Karpas-422 (cell line): Measurements from ENCODE around the gene ADGRL1. TPM values are rescaled to one million over a fixed set of nuclear protein-coding genes. Genes with fewer than 3 reads are reported as not detected.
A peak's percentile ranks its signal among the peaks of the same experiment; 100 is the strongest.

Source experiments
- DNase-seq: peaks from one replicate; pipeline ENCODE4 v3.0.0-alpha.2; 2015
- H2AFZ ChIP-seq: fragments of 200-600 bp; sonication (generic); 2 replicates; pipeline ENCODE4 v1.6.1; 2014; ENCODE audit warnings: antibody characterized with exemption, low read length, mixed read lengths
- H3K27ac ChIP-seq: fragments of 200-600 bp; sonication (generic); 2 replicates; pipeline ENCODE4 v1.5.1; 2014; ENCODE audit warnings: mild to moderate bottlenecking, low read length, moderate library complexity
- H3K27me3 ChIP-seq: fragments of 200-600 bp; sonication (generic); 2 replicates; pipeline ENCODE4 v1.6.1; 2014; ENCODE audit warnings: low read length, mixed read lengths
- H3K36me3 ChIP-seq: fragments of 200-600 bp; sonication (generic); 2 replicates; pipeline ENCODE4 v1.6.1; 2014; ENCODE audit warnings: low read length, mixed read lengths; ENCODE audit not compliant: insufficient read depth
- H3K4me1 ChIP-seq: fragments of 200-600 bp; sonication (generic); 2 replicates; pipeline ENCODE4 v1.6.1; 2014; ENCODE audit warnings: mild to moderate bottlenecking, low read length, mixed read lengths
- H3K4me2 ChIP-seq: fragments of 200-600 bp; sonication (generic); 2 replicates; pipeline ENCODE4 v1.6.1; 2014; ENCODE audit warnings: low read length, low read depth, mild to moderate bottlenecking; ENCODE audit not compliant: poor library complexity, severe bottlenecking
- H3K4me3 ChIP-seq: fragments of 200-600 bp; sonication (generic); 2 replicates; pipeline ENCODE4 v1.5.1; 2014; ENCODE audit warnings: mild to moderate bottlenecking, antibody characterized with exemption, low read length, mixed read lengths
- H3K79me2 ChIP-seq: fragments of 200-600 bp; sonication (generic); 2 replicates; pipeline ENCODE4 v1.6.1; 2014; ENCODE audit warnings: mild to moderate bottlenecking, low read length, mixed read lengths
- H3K9ac ChIP-seq: fragments of 200-600 bp; sonication (generic); 2 replicates; pipeline ENCODE4 v1.6.0; 2014; ENCODE audit warnings: low read length
- H3K9me2 ChIP-seq: fragments of 200-600 bp; sonication (generic), shearing (Covaris generic); replicated peaks from 2 replicates; pipeline ENCODE4 v1.6.0; 2014; ENCODE audit warnings: mild to moderate bottlenecking, low read length, moderate library complexity; ENCODE audit not compliant: insufficient read depth
- H3K9me3 ChIP-seq: fragments of 300-700, 200-600 bp; sonication (generic); 2 replicates; pipeline ENCODE4 v1.6.1; 2014; ENCODE audit warnings: low read length, mixed read lengths
- H4K20me1 ChIP-seq: fragments of 200-600 bp; sonication (generic); 2 replicates; pipeline ENCODE4 v1.6.1; 2014; ENCODE audit warnings: mild to moderate bottlenecking, antibody characterized with exemption, low read length, low read depth; ENCODE audit not compliant: insufficient read depth
- total RNA-seq: library from RNA; depleted of rRNA; stranded (reverse); fragments of >200 nt; shearing (Covaris generic); gene quantifications from 2 replicates; pipeline ENCODE4 v1.2.3, GENCODE V29; 2014; ENCODE audit warnings: low replicate concordance

Gene ADGRL1
- total RNA-seq, 1 experiment from 2014 or later: 1.2 TPM

DNA sequence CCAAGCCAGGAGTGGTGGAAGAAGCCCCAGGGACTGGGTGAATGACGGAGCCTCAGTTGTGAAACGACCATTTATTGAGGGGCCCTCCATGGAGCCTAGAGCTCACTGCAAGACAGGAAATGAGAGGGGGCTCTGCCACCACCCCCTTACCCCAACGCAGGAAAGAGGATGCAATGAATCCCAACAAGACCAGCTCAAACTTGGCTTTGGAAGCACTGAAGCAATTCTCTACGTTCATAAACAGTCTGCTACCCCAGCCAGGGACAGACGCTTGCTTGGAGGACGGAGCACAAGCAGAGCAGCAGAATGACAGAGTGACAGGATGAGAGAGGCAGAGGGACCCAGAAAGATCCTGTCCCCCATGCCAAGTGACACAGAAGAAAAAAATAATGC is 89.4 kb downstream of the ADGRL1 start:
- peaks cover 44% of the 10 kb centered on the region for H3K79me2 ChIP-seq
- peaks cover 40% of the 10 kb centered on the region for H3K4me1 ChIP-seq
- H4K20me1 ChIP-seq: 0 out of 2 replicates have a peak, but pooled peaks cover 4% of the 10 kb centered on the region
- H3K27me3 ChIP-seq: no peaks in the 10 kb centered on the region
- no peaks in the 10 kb centered on the region for H3K9me3 ChIP-seq
- peak overlapping the region; percentile 96 for H3K4me2 ChIP-seq
- peak overlapping the region; percentile 96 for H3K4me3 ChIP-seq
- no peak overlapping the region for H3K27ac ChIP-seq
- H3K9ac ChIP-seq: peak overlapping the region; percentile 89
- DNase-seq: peak; percentile 48
- H3K9me2 ChIP-seq: no peaks in the 10 kb centered on the region
- H2AFZ ChIP-seq: no peak overlapping the region
- H3K36me3 ChIP-seq: no peaks in the 10 kb centered on the region; the same call in 1 of the 2 replicates

DNA sequence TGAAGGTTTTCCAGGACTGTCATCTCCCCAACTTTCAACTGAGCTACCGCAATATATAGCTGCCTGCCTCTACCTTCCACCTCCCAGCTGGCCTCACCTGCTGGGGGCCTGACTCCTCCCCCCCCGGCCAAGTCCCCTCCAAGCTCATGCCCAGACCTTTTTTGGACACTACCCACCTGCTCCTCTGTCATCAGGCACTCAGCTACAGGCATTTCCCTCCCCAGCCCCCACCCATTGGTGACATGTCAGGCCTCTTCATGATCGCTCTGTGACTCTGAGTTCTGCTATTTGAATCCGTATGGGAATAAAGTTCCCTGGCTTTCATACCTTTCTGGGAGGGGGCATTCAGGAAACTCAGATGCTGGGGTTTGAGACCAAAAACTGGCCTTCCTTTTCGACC is 90.2 kb downstream of the ADGRL1 start:
- Histone ChIP-seq H3K4me1 (peaks cover 40% of the 10 kb centered on the region), H3K9me2 (no peaks in the 10 kb centered on the region), H3K4me2 (peak overlapping the region; percentile 96), H4K20me1 (0 out of 2 replicates have a peak, but pooled peaks cover 4% of the 10 kb centered on the region), H3K4me3 (peak overlapping the region; percentile 96), H3K79me2 (peaks cover 48% of the 10 kb centered on the region), H3K36me3 (no peaks in the 10 kb centered on the region), H3K9ac (peak overlapping the region; percentile 89), H2AFZ (no peak overlapping the region), H3K27ac (no peak overlapping the region), H3K27me3 (no peaks in the 10 kb centered on the region), H3K9me3 (no peaks in the 10 kb centered on the region)
- DNase-seq: peak; percentile 32

DNA sequence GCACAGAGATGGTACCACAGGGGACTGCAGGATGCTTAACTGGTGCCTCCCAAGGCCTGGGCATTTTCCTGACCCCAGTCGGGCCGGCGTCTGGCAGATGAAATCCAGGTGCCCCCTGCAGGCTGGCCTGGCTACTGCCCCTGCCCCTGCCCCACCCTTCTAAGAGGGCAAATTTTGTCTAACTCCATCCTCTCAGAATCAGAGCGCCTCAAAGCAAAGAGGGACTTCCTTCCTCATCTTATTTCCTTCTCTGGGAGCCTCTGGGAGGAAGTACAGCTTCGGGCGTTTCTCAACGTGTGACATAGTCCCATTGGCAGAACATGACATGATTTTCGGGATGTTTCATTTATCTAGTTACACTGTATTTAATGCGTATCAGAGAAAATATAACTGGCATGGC is 91.1 kb downstream of the ADGRL1 start:
- H3K36me3 ChIP-seq: no peaks in the 10 kb centered on the region

DNA sequence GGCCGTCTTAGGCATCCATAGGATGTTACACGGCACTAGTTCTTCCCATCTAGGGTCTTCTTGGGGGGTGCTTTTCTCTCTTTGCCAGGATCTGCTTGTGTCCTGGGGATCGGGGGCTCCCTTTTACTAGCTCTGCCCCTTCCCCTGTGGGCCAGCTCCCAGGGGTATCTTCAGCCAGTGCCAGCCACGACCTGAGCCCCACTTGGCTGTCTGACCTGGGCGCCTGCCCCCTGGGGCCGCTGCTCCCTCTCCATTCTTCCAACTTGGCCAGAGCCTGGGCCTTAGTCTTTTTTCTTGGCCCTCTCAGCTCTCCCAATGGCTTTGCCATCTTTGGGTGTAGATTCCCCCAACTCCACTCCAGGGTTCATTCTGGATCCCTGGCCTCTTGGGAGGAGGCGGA is 91.5 kb downstream of the ADGRL1 start:
- H3K4me1 ChIP-seq: peaks cover 40% of the 10 kb centered on the region
- no peak overlapping the region for H2AFZ ChIP-seq
- H3K9me2 ChIP-seq: no peaks in the 10 kb centered on the region
- H3K4me2 ChIP-seq: no peak overlapping the region
- H3K79me2 ChIP-seq: peaks cover 55% of the 10 kb centered on the region
- no peaks in the 10 kb centered on the region for H3K36me3 ChIP-seq
- H3K4me3 ChIP-seq: peak overlapping the region; percentile 70; the same call in 1 of the 2 replicates
- no peak for DNase-seq
- no peaks in the 10 kb centered on the region for H3K9me3 ChIP-seq
- no peak overlapping the region for H3K27ac ChIP-seq
- no peaks in the 10 kb centered on the region for H3K27me3 ChIP-seq
- no peak overlapping the region for H3K9ac ChIP-seq
- H4K20me1 ChIP-seq: 0 out of 2 replicates have a peak, but pooled peaks cover 4% of the 10 kb centered on the region

More for the DNA sequence above, 91.1 kb downstream of the ADGRL1 start:
- no peaks in the 10 kb centered on the region for H3K9me2 ChIP-seq
- H3K4me2 ChIP-seq: peak overlapping the region; percentile 16
- H3K4me3 ChIP-seq: no peak overlapping the region
- H3K9ac ChIP-seq: no peak overlapping the region
- no peak overlapping the region for H3K27ac ChIP-seq
- 0 out of 2 replicates have a peak, but pooled peaks cover 4% of the 10 kb centered on the region for H4K20me1 ChIP-seq
- H3K4me1 ChIP-seq: peaks cover 40% of the 10 kb centered on the region
- no peaks in the 10 kb centered on the region for H3K27me3 ChIP-seq
- no peak overlapping the region for H2AFZ ChIP-seq
- no peaks in the 10 kb centered on the region for H3K9me3 ChIP-seq
- H3K79me2 ChIP-seq: peaks cover 55% of the 10 kb centered on the region
- peak; percentile 83 for DNase-seq

DNA sequence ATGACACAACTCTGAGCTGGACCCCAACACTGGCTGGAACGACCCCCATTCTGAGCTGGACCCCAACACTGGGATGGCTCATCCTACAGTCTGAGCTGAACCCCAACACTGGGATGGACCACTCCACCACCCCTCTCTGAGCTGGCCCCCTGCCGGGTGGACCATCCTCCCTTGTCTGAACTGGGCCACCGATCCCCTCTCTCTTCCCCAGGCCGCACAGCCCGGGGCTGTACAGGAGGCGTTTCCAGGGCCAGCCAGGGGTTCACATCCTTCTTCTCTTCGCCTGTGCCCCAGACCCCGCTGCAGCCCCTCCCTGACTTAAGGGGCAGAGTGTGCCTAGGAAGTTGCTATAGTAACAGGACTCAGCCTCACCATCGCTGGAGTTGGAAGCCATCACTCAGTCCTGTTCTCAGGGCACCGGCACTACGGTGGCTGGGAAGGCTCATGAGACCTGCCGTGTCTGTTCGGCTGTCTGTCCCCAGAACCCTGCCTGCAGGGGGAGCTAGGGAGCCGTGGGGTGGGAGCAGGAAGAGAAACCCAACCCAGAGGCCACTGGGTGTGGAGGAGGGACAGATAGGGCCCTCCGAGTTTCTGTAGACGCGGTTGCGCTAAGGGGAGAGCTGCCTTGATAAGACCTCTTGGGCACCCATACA is 92.1 kb downstream of the ADGRL1 start:
- peaks cover 55% of the 10 kb centered on the region for H3K79me2 ChIP-seq

DNA sequence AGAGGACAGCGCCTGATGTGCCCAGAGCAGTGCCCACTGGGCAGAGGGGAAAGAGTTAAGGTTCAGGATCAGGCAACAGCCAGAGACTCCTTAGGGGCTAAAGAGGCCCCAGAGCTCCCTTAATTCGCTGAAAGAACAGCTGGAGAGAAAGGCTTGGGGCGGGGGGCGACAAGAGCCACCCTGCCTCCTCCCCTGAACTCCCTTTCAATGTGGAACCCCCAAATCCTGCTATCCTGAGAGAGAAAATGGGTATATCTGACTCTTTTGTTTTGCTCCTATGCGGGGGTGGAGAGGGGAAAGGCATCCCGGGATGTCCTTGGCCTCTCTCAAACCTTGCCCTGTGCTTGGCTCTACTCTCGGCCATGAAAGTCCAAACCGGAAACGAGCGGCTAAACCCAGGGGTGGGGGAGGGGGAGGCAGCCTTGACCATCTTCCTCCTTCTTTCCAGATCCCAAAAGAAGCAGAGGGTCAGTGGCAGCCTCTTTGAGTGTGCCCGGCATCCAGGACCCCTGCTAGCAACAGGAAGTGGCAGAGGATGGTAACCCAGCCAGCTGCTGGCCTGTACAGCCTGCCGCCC is 93.1 kb downstream of the ADGRL1 start:
- Histone ChIP-seq H4K20me1 (0 out of 2 replicates have a peak, but pooled peaks cover 4% of the 10 kb centered on the region), H3K4me1 (peaks cover 32% of the 10 kb centered on the region), H3K4me3 (peak overlapping the region; percentile 70; the same call in 1 of the 2 replicates), H3K4me2 (peak overlapping the region; percentile 74), H3K9me2 (no peaks in the 10 kb centered on the region), H3K9me3 (no peaks in the 10 kb centered on the region), H3K27ac (no peak overlapping the region), H3K79me2 (peaks cover 55% of the 10 kb centered on the region), H3K27me3 (no peaks in the 10 kb centered on the region), H3K9ac (peak overlapping the region; percentile 75), H2AFZ (no peak overlapping the region), H3K36me3 (no peaks in the 10 kb centered on the region)
- peak; percentile 32 for DNase-seq

More for the DNA sequence above, 92.1 kb downstream of the ADGRL1 start:
- Histone ChIP-seq H3K4me2 (peak overlapping the region; percentile 74), H3K36me3 (no peaks in the 10 kb centered on the region), H4K20me1 (0 out of 2 replicates have a peak, but pooled peaks cover 4% of the 10 kb centered on the region), H3K27me3 (no peaks in the 10 kb centered on the region), H3K9me2 (no peaks in the 10 kb centered on the region), H2AFZ (0 out of 2 replicates have a peak overlapping the region, but pooled peaks have one; percentile 28), H3K9ac (peak overlapping the region; percentile 75), H3K4me1 (peaks cover 38% of the 10 kb centered on the region), H3K9me3 (no peaks in the 10 kb centered on the region), H3K27ac (no peak overlapping the region), H3K4me3 (peak overlapping the region; percentile 70)
- DNase-seq: peak; percentile 94

DNA sequence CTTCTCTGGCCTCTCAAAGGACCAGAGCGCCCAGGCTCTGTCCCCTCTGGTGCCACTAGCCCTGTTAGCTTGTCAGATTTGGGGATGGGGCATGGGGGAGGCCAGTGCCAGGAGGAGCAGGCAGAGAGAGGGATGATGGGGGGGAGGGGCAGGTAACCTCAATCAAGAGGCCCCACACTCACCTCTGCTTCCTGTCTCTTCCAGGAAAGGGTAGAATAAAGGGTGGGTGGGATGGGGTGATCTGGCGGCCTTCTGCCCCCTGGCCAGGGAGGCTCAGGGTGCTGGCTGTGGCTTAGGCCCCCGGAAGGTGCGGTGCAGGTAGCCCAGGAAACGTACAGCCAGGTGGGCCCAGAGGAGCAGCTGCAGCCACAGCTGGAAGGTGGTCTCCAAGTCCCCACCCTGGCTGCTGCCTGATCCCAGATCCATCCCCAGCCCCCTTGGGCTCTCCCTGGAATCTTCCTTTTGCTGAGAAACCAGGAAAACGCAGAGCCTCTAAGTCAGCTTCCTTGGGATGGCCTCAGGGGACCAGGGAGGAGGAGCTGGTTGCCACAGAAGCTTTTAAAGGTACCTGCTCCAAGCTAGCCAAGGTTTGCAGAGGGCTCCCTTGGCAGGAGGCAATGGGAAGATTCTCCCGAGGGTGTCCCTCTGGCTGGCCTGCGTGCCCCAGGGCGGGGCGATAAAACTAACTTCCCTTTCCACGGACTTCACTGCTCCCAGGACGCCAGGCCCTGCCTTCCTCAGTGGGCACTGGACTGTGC is 93.7 kb downstream of the ADGRL1 start:
- Histone ChIP-seq H3K27ac (no peak overlapping the region), H3K4me1 (peaks cover 32% of the 10 kb centered on the region), H2AFZ (no peak overlapping the region), H4K20me1 (0 out of 2 replicates have a peak, but pooled peaks cover 4% of the 10 kb centered on the region), H3K4me3 (no peak overlapping the region), H3K27me3 (no peaks in the 10 kb centered on the region), H3K9me3 (no peaks in the 10 kb centered on the region), H3K9me2 (no peaks in the 10 kb centered on the region), H3K4me2 (no peak overlapping the region), H3K9ac (no peak overlapping the region), H3K36me3 (no peaks in the 10 kb centered on the region), H3K79me2 (peaks cover 55% of the 10 kb centered on the region)
- DNase-seq: peak; percentile 38

DNA sequence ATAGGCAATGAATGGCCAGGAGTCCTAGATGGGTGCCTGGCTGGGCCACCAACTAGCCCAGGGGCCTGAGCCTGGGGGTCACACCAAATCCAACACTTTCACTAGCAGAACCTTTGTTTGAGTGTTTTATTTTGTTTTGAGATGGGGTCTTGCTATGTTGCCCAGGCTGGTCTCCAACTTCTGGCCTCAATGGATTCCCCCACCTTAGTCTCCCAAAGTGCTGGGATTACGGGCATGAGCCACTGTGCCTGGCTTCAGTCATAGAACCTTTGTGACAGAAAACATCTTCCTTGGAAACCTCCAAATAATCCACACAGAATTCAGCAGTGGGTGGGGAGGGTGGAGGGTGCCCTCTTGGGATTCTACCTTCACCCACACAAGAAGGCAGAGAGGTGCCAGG is 94.5 kb downstream of the ADGRL1 start:
- H2AFZ ChIP-seq: no peak overlapping the region
- no peak overlapping the region for H3K27ac ChIP-seq
- no peaks in the 10 kb centered on the region for H3K36me3 ChIP-seq
- no peaks in the 10 kb centered on the region for H3K27me3 ChIP-seq
- H3K9me2 ChIP-seq: no peaks in the 10 kb centered on the region
- H3K9ac ChIP-seq: no peak overlapping the region
- no peak overlapping the region for H3K4me3 ChIP-seq
- H3K4me2 ChIP-seq: no peak overlapping the region
- DNase-seq: peak; percentile 12
- H3K79me2 ChIP-seq: peaks cover 47% of the 10 kb centered on the region
- H3K4me1 ChIP-seq: peaks cover 27% of the 10 kb centered on the region
- H4K20me1 ChIP-seq: no peaks in the 10 kb centered on the region
- H3K9me3 ChIP-seq: no peaks in the 10 kb centered on the region
